Peyer's patch (tissue), 4 donors: ENCODE measurements around the gene KSR2. TPM values are rescaled to one million over a fixed set of nuclear protein-coding genes. Genes with fewer than 3 reads are reported as not detected.
"Not testable (repeated sequence)": the region's sequence is repeated elsewhere in the genome, so short reads cannot be mapped to it uniquely, and the experiment has no call there.

Experiments used
- DNase-seq, 3 donors: peaks; one replicate each; pipeline ENCODE4 v3.0.0-alpha.2; 2017 to 2019
- H3K27ac ChIP-seq, 4 donors: fragments of 200-600 bp; sonication (generic); one replicate each; pipeline ENCODE4 v1.5.1; 2016 to 2019
- H3K27me3 ChIP-seq, 2 donors: fragments of 200-600 bp; sonication (generic); one replicate each; pipeline ENCODE4 v1.5.1; 2019
- H3K36me3 ChIP-seq, 3 donors: fragments of 200-600 bp; sonication (generic); one replicate each; pipeline ENCODE4 v1.5.1; 2016 to 2019
- H3K4me1 ChIP-seq, 4 donors: fragments of 200-600 bp; sonication (generic); one replicate each; pipeline ENCODE4 v1.5.1; 2016 to 2019
- H3K4me3 ChIP-seq, 4 donors: fragments of 200-600 bp; sonication (generic); 1 replicate in 3 of 4; 2 replicates in 1 of 4; pipeline ENCODE4 v1.5.1; 2016 to 2019; ENCODE audit warnings: mild to moderate bottlenecking in 1 of 4
- H3K9me3 ChIP-seq, 4 donors: fragments of 200-600 bp; sonication (generic); one replicate each; pipeline ENCODE4 v1.5.1; 2016 to 2019; ENCODE audit warnings: mild to moderate bottlenecking in 1 of 4
- CTCF ChIP-seq, 6 experiments: fragments of 450-650 bp in 4 of 6; fragments of 200-600 bp in 2 of 6; sonication (generic) in 1 of 6; IDR thresholded peaks; one replicate each; pipeline ENCODE4 v1.5.1; 2017 to 2019; ENCODE audit warnings: antibody characterized with exemption in 6 of 6, mild to moderate bottlenecking in 3 of 6, moderate library complexity in 1 of 6
- POLR2A ChIP-seq, 2 donors: fragments of 450-650 bp; IDR thresholded peaks; one replicate each; pipeline ENCODE4 v1.5.1; 2017; ENCODE audit warnings: antibody characterized with exemption in 2 of 2, mild to moderate bottlenecking in 2 of 2, moderate library complexity in 2 of 2
- total RNA-seq, 4 donors: library from RNA; depleted of rRNA; stranded (reverse); fragments of >200 nt; gene quantifications; one replicate each; pipeline ENCODE4 v1.1.0, GENCODE V29; 2016

Gene KSR2
- total RNA-seq, 4 donors from 2014 or later, result 0.27 to 0.53 (median 0.28) TPM; not detected in 1

GRCh38 chr12:117803001-117803400 is 165.8 kb downstream of the KSR2 start:
- Histone ChIP-seq H3K4me1 (peaks cover 0 to 5% (median 0%) of the 10 kb centered on the region in 4 donors), H3K9me3 (no peaks in the 10 kb centered on the region), H3K4me3 (no peak overlapping the region), H3K36me3 (no peaks in the 10 kb centered on the region), H3K27me3 (no peaks in the 10 kb centered on the region), H3K27ac (peak overlapping the region in 3 of 4 donors; percentile 49 to 76 (median 72))
- no peak for TF ChIP-seq CTCF (IDR thresholded peaks at IDR 0.05)
- TF ChIP-seq POLR2A (IDR thresholded peaks at IDR 0.05), result no peak
- peak in 2 of 3 donors; percentile 69 to 83 for DNase-seq

- H3K9me3 ChIP-seq, H3K27me3 ChIP-seq, H3K4me1 ChIP-seq, DNase-seq, H3K36me3 ChIP-seq, H3K27ac ChIP-seq, H3K4me3 ChIP-seq: not testable (repeated sequence)
Observed at GRCh38 chr12:117800711-117801110, 168.1 kb downstream of the KSR2 start.

- Histone ChIP-seq H3K4me1 (no peaks in the 10 kb centered on the region), H3K27me3 (no peaks in the 10 kb centered on the region), H3K27ac (no peak overlapping the region), H3K36me3 (no peaks in the 10 kb centered on the region), H3K4me3 (no peak overlapping the region), H3K9me3 (no peaks in the 10 kb centered on the region)
- TF ChIP-seq CTCF (IDR thresholded peaks at IDR 0.05), result no peak
- TF ChIP-seq POLR2A (IDR thresholded peaks at IDR 0.05), result no peak
- DNase-seq, result no peak
Observed at GRCh38 chr12:117797202-117797601, 171.6 kb downstream of the KSR2 start.

- Histone ChIP-seq H3K27ac (no peak overlapping the region), H3K4me1 (no peaks in the 10 kb centered on the region), H3K36me3 (no peaks in the 10 kb centered on the region), H3K9me3 (no peaks in the 10 kb centered on the region), H3K4me3 (no peak overlapping the region), H3K27me3 (no peaks in the 10 kb centered on the region)
- TF ChIP-seq POLR2A (IDR thresholded peaks at IDR 0.05) (no peak), CTCF (IDR thresholded peaks at IDR 0.05) (no peak)
- no peak for DNase-seq
Observed at GRCh38 chr12:117792877-117793424, 175.8 kb downstream of the KSR2 start.

GRCh38 chr12:117792471-117792870 is 176.3 kb downstream of the KSR2 start:
- no peak overlapping the region for H3K27ac ChIP-seq
- H3K9me3 ChIP-seq, result no peaks in the 10 kb centered on the region
- H3K4me3 ChIP-seq, result no peak overlapping the region
- TF ChIP-seq POLR2A (IDR thresholded peaks at IDR 0.05), result no peak
- TF ChIP-seq CTCF (IDR thresholded peaks at IDR 0.05), result no peak
- no peak for DNase-seq
- H3K36me3 ChIP-seq, result no peaks in the 10 kb centered on the region
- no peaks in the 10 kb centered on the region for H3K4me1 ChIP-seq
- H3K27me3 ChIP-seq, result no peaks in the 10 kb centered on the region

GRCh38 chr12:117790948-117791347 is 177.8 kb downstream of the KSR2 start:
- H3K4me3 ChIP-seq, result no peak overlapping the region
- no peaks in the 10 kb centered on the region for H3K27me3 ChIP-seq
- peaks cover 0 to 3% (median 0%) of the 10 kb centered on the region in 4 donors for H3K9me3 ChIP-seq
- no peak for DNase-seq
- no peak overlapping the region for H3K27ac ChIP-seq
- H3K4me1 ChIP-seq, result no peaks in the 10 kb centered on the region
- TF ChIP-seq CTCF (IDR thresholded peaks at IDR 0.05) (no peak), POLR2A (IDR thresholded peaks at IDR 0.05) (no peak)
- no peaks in the 10 kb centered on the region for H3K36me3 ChIP-seq
